GM12874 (cell line): ENCODE results near the gene ZBTB17.

Source experiments
- TF ChIP-seq, protein P1 (sequence below): IDR thresholded peaks from 2 replicates; pipeline ENCODE4 v1.5.1; 2011; ENCODE audit warnings: low read depth, mild to moderate bottlenecking, control low read depth, low read length, moderate library complexity; ENCODE audit not compliant: insufficient read depth

Gene ZBTB17

DNA sequence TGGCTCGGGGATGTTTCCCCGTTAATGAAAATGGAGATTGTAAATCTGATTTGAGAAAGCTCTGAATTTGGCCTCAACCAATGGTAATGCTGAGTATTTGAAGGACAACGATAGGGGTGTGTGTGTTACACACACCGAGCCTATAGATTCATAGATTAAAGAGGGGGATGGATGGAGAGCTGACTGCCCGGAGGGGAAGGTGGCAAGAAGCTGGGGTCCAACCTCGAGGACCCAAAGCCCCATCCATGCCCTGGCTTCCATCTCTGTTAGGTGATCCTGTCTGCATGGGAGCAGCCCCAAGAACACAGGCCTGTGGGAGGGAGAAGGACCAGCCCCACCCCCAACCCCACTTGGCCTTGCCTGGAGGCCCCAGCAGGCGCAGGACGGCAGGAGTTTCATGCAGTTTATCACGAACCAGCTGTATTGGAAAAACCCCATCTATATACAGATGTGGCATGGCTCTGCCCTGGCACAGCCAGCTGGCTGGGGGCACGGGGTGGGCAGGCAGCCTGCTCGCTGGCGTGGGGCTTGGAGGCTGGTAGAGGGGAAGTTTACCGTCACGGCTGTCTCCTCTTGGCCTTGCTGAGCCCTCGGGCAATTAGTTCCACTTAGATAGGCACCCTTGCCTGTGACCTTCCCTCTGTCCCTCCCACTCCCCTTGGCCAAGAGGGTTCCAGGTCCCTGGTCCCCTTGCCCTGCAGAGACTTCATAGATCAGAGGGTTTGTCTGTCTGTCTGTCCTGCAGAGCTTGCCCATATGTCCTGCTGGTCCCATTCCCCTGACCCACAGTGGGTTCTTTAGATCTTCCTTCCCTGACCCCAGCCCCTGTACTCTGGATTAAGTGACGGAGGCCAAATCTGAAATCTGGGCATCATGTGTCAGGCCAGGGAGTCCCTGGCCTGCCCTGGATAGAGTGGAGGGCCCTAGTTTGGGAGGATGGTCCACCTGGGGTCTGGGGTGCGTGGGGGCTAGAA is 38.9 kb upstream of the ZBTB17 start:
- TF ChIP-seq, protein P1, sequence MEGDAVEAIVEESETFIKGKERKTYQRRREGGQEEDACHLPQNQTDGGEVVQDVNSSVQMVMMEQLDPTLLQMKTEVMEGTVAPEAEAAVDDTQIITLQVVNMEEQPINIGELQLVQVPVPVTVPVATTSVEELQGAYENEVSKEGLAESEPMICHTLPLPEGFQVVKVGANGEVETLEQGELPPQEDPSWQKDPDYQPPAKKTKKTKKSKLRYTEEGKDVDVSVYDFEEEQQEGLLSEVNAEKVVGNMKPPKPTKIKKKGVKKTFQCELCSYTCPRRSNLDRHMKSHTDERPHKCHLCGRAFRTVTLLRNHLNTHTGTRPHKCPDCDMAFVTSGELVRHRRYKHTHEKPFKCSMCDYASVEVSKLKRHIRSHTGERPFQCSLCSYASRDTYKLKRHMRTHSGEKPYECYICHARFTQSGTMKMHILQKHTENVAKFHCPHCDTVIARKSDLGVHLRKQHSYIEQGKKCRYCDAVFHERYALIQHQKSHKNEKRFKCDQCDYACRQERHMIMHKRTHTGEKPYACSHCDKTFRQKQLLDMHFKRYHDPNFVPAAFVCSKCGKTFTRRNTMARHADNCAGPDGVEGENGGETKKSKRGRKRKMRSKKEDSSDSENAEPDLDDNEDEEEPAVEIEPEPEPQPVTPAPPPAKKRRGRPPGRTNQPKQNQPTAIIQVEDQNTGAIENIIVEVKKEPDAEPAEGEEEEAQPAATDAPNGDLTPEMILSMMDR = no peak

DNA sequence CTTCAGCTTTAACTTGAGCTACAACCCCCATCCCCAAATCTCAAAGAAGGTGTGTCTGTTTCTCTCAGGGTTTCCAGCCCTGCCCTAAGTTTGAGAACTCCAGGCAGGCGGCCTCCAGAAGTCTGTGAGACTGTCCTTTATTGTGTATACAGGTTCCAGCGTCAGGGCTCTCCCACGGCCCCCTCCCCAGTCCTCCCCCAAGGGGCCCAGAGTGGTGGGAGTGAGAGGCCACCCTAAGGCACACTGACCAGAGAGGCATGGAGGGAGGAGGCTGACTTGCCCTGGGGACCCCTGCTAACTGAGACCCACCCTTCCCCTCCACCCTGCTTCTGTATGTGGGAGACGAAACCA is 38.0 kb upstream of the ZBTB17 start:
- TF ChIP-seq, protein P1 = no peak

DNA sequence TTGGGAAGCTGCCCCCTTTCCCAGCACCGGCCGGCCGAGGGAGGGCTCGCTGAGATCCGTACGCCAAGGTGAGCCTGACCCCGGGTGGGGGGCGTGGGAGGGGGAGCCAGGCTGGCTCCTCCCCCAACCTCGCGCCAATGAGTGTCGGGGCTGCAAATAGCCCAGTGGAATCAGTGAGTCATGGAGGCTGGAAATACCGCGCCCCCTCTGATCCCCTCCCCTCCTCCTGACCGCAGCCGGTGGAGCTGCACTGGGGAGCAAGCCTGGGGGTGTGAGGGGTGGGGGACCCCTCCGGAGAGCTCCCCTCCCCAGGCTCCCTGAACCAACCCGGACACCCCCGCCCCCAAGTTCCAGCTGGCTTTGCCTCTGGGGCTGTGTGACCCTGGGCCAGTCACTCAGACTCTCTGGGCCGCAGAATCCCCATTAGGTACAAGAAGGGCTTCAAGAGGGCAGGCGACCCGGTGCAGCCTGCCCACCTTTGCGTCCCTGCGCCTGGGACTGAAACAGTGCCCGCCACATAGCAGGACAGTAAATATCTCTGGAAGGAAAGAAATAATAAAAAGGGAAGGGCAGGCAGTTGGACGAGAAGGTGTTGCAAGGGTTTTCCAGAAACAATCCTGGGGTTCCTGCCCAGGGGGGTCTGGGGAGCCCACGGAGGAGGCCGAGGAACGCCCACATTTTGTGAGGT is 37.5 kb upstream of the ZBTB17 start:
- TF ChIP-seq, protein P1 = no peak

DNA sequence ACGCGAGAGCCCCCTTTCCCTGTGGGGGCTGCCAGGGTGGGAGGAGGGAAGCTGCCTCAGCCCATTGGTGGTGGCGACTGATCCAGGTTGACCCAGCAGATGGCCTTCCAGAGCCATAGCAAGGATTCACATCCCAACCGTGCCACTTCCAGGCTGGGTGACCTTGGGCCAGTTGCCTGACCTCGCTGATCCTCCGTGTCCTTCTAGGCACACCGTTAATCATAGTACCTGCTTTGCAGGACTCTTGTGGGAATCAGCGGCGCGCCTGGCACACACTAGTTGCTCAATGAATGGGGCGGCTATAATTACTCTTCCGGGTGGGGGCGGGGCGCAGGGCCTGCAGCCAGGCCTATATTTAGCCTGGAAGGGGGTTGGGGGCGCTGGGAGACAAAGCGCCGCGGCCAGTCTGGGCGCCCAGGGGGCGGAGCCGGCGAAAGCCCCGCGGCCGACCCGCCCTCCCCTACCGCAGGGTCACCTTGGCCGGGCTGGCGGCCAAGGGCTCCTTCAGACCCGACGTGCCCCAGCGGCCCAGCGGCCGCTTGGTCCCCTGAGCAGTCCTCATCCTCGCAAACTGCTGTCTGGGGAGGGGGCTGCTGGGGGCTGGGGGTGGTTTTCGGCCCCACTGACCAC is 36.8 kb upstream of the ZBTB17 start:
- TF ChIP-seq, protein P1 = no peak

DNA sequence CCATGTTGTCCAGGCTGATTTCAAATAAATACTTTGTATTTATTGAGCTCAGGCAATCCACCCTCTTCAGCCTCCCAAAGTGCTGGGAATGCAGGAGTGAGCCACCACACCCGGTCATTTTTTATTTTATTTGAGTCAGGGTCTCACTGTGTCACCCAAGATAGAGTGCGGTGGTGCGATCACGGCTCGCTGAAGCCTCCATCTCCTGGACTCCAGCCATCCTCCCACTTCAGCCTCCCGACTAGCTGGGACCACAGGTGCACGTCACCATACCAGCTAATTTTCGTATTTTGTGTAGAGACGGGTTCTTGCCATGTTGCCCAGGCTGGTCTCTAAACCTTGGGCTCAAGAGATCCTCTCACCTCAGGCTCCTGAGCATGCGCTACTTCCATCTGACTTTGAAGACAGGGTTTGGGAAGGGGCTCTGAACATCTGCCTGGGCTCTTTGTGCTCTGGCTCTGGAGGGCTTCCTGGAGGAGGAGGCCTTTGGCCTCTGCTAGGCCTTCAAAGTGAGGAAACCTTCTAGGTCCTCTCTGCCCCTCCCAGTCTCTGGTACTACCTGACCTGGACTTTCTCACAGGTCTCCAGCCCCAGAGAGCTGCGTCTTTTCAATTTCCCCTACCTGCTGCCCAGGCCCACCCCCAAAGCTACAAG is 36.2 kb upstream of the ZBTB17 start:
- TF ChIP-seq, protein P1 = no peak

DNA sequence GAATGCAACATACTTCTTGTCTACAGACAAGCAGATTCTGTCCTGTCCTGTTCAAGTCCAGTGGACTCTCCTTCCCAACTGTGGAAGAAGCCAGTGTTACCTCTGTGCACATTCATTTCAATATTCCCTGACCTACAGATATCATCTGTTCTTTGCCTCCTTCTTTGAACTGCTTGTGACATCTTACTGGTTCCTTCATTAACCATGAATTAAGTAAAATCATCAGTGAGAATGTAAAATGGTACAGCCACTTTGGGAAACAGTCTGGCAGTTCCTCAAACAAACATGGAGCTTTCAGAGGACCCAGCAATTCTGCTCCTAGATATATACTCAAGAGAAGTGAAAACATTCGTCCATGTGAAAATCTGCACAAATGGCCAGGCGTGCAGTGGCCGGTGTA is 34.9 kb upstream of the ZBTB17 start:
- TF ChIP-seq, protein P1 = no peak

DNA sequence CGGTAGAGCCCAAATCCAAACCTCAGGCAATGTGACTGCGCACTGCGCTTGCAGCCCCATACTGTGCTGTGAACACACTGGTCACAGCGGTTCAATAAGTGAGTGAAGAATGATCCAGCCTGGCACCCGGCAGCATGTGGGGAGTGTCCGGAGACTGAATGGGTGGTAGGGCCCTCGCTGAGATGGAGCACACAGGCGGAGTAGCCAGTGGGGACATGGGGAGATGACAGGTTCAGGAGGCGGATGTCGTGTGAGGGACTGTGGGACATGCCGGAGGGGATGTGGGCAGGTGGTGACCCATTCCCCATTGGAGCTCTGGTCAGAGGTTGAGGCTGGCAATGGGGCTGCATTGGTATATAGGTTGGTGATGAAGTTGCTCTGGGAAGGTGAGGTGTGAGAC is 33.8 kb upstream of the ZBTB17 start:
- TF ChIP-seq, protein P1 = no peak
